Kidney (tissue), 14 donors: Measurements from ENCODE around the gene ABCC3. TPM values are rescaled to one million over a fixed set of nuclear protein-coding genes. Genes with fewer than 3 reads are reported as not detected.

Source experiments
- DNase-seq, 5 donors: peaks; one replicate each; pipeline ENCODE4 v3.0.0-alpha.2; 2013 to 2020
- FAIRE-seq: peaks from 2 replicates; lab custom pipeline; 2012; peaks lifted over from hg19 to GRCh38; lab: Jason Lieb, UNC
- H3K27ac ChIP-seq, 2 donors: one replicate each; pipeline ENCODE4 v1.7.0; 2013; ENCODE audit warnings: low read depth in 2 of 2, low read length in 2 of 2, inconsistent platforms in 1 of 2
- H3K27me3 ChIP-seq: one replicate; pipeline ENCODE4 v1.7.1; 2013; ENCODE audit warnings: low read length, inconsistent platforms; ENCODE audit not compliant: control insufficient read depth, insufficient read depth
- H3K36me3 ChIP-seq, 3 donors: one replicate each; pipeline versions ENCODE4 v1.7.0 to v1.7.1; 2013; ENCODE audit warnings: low read length in 3 of 3, control low read depth in 1 of 3, inconsistent platforms in 1 of 3; ENCODE audit not compliant: insufficient read depth in 3 of 3, control insufficient read depth in 2 of 3
- H3K4me1 ChIP-seq, 3 donors: one replicate each; pipeline versions ENCODE4 v1.7.0 to v1.7.1; 2013; ENCODE audit warnings: low read length in 3 of 3, inconsistent platforms in 1 of 3, low read depth in 1 of 3; ENCODE audit not compliant: control insufficient read depth in 2 of 3, insufficient read depth in 2 of 3
- H3K4me3 ChIP-seq, 3 donors: one replicate each; pipeline versions ENCODE4 v1.7.0 to v1.8.1; 2013; ENCODE audit warnings: low read length in 3 of 3, control low read depth in 1 of 3, inconsistent platforms in 1 of 3
- H3K9ac ChIP-seq, 3 donors: one replicate each; pipeline versions ENCODE4 v1.7.0 to v1.7.1; 2013; ENCODE audit warnings: low read length in 3 of 3, control low read depth in 1 of 3, inconsistent platforms in 1 of 3
- H3K9me3 ChIP-seq, 3 donors: one replicate each; pipeline versions ENCODE4 v1.7.0 to v1.7.1; 2013; ENCODE audit warnings: low read length in 3 of 3, control low read depth in 1 of 3, inconsistent platforms in 1 of 3; ENCODE audit not compliant: control insufficient read depth in 2 of 3, insufficient read depth in 1 of 3
- CTCF ChIP-seq: IDR thresholded peaks from 3 replicates; pipeline ENCODE4 v1.5.1; 2012; ENCODE audit warnings: mild to moderate bottlenecking, moderate library complexity, borderline replicate concordance; ENCODE audit not compliant: insufficient read depth; ENCODE audit errors: extremely low read depth
- intact Hi-C: fragments of 100-400 bp; cut with DNase I; formaldehyde crosslinking; loops from one replicate; pipeline ENCODE4 v1.11.1; 2022
- polyA plus RNA-seq: library from polyadenylated mRNA; stranded (reverse); fragments of 350-450 nt; fragmentation: Illumina TruSeq; extraction: RNeasy Lipid Tissue Mini Kit (QIAGEN cat#74804); gene quantifications from one replicate; pipeline ENCODE4 v1.2.3, GENCODE V29; 2014; ENCODE audit warnings: low read depth, low replicate concordance; ENCODE audit not compliant: insufficient read depth
- total RNA-seq: library from RNA; stranded (reverse); fragmentation: NEBNext Ultra II Directional; extraction: Animal tissue kit (Norgen Biotek cat#: 25700); gene quantifications from one replicate; pipeline ENCODE4 v1.2.1, GENCODE V29; 2021
- donor health status: control.
- donor health status: control.
- donor health status: control.
- donor health status: control.
- donor health status: control.
- donor health status: DM: yes; HTN: yes; CAD: no.
- donor health status: Normal renal cell carcinoma (clear cell type).

ABCC3 gene
- total and polyA plus RNA-seq, 2 donors from 2014 or later, result 9.3 to 156 TPM

GRCh38 chr17:50603340-50603739 is 31.3 kb upstream of the ABCC3 start:
- FAIRE-seq (no peak), DNase-seq (peak in 1 of 5 donors; percentile 47)
- H3K27ac ChIP-seq, result no peak overlapping the region
- intact Hi-C loops, result no loop called here
- no peaks in the 10 kb centered on the region for H3K36me3 ChIP-seq
- no peak for TF ChIP-seq CTCF
- no peak overlapping the region for H3K9ac ChIP-seq
- H3K27me3 ChIP-seq, result no peaks in the 10 kb centered on the region
- H3K4me3 ChIP-seq, result no peak overlapping the region
- no peaks in the 10 kb centered on the region for H3K4me1 ChIP-seq
- H3K9me3 ChIP-seq, result no peaks in the 10 kb centered on the region

- H3K36me3 ChIP-seq, result no peaks in the 10 kb centered on the region
- FAIRE-seq, result no peak
- no peak overlapping the region for H3K4me3 ChIP-seq
- no peaks in the 10 kb centered on the region for H3K9me3 ChIP-seq
- H3K27me3 ChIP-seq, result no peaks in the 10 kb centered on the region
- H3K27ac ChIP-seq, result no peak overlapping the region
- no peak for TF ChIP-seq CTCF
- no peaks in the 10 kb centered on the region for H3K4me1 ChIP-seq
- no peak overlapping the region for H3K9ac ChIP-seq
- peak; percentile 81 to 96 (median 87) for DNase-seq
- intact Hi-C loops, result no loop called here
Measured at GRCh38 chr17:50604513-50604912, 30.2 kb upstream of the ABCC3 start.

- Histone ChIP-seq H3K27ac (no peak overlapping the region), H3K9me3 (no peaks in the 10 kb centered on the region), H3K9ac (no peak overlapping the region), H3K4me1 (no peaks in the 10 kb centered on the region), H3K36me3 (no peaks in the 10 kb centered on the region), H3K27me3 (no peaks in the 10 kb centered on the region), H3K4me3 (no peak overlapping the region)
- no peak for TF ChIP-seq CTCF
- intact Hi-C loops, result no loop called here
- FAIRE-seq, result no peak
- no peak for DNase-seq
Measured at GRCh38 chr17:50605429-50605828, 29.3 kb upstream of the ABCC3 start.

- no peak for FAIRE-seq
- Histone ChIP-seq H3K27me3 (no peaks in the 10 kb centered on the region), H3K9me3 (no peaks in the 10 kb centered on the region), H3K4me3 (no peak overlapping the region), H3K27ac (no peak overlapping the region), H3K9ac (no peak overlapping the region), H3K4me1 (no peaks in the 10 kb centered on the region), H3K36me3 (no peaks in the 10 kb centered on the region)
- intact Hi-C loops, result no loop called here
- no peak for TF ChIP-seq CTCF
- DNase-seq, result no peak
Measured at GRCh38 chr17:50607522-50608175, 27.0 kb upstream of the ABCC3 start.
